PC-9 (cell line): ENCODE results near the gene PLEKHH1.

ENCODE experiments used
- CTCF ChIP-seq: fragments of 200-600 bp; sonication (generic); conservative IDR thresholded peaks from 2 replicates; pipeline ENCODE4 v1.6.1; 2017; ENCODE audit warnings: mixed run types, antibody characterized with exemption, mild to moderate bottlenecking, moderate library complexity
- EZH2 ChIP-seq: fragments of 200-600 bp; sonication (generic); IDR thresholded peaks from 2 replicates; pipeline ENCODE4 v1.8.0; 2017; ENCODE audit warnings: antibody characterized with exemption, low read depth

- no peak for TF ChIP-seq EZH2
- TF ChIP-seq CTCF, result no peak
Observed at GRCh38 chr14:67495827-67496226, 37.3 kb upstream of the PLEKHH1 start.
